ENCODE measurements around the gene DNAAF8.

GRCh38 chr16:4737545-4737944 lies 3.2 kb downstream of the DNAAF8 start:
- TF ChIP-seq CTCF (IDR thresholded peaks at IDR 0.05) (no peak), POLR2A (IDR thresholded peaks at IDR 0.05) (no peak)
